ENCODE results near the gene CELF4. TPM values are rescaled to one million over a fixed set of nuclear protein-coding genes. Genes with fewer than 3 reads are reported as not detected.

Gene CELF4
- total and polyA plus RNA-seq, 10 of the 15 experiments (the other 5 are each of a cell fraction or from before 2014, with no cell fraction given), result 0.03 to 0.32 TPM; not detected in 8

- Histone ChIP-seq H3K4me3 (no peak overlapping the region), H2AFZ (ENCODE audit: control insufficient read depth, low read depth, low read length) (no peak overlapping the region), H3K4me2 (ENCODE audit: control insufficient read depth, insufficient read depth) (no peak overlapping the region), H3K4me1 (ENCODE audit: control insufficient read depth, insufficient read depth, low read length) (no peaks in the 10 kb centered on the region), H3K9me3 (replicated peaks; ENCODE audit: control insufficient read depth, insufficient read depth, low read length) (no peaks in the 10 kb centered on the region), H3K79me2 (ENCODE audit: control insufficient read depth, insufficient read depth, low read length) (no peaks in the 10 kb centered on the region), H3K36me3 (ENCODE audit: control insufficient read depth in 2 of 2, insufficient read depth in 2 of 2, low read length in 1 of 2) (no peaks in the 10 kb centered on the region), H3K27ac (ENCODE audit: control insufficient read depth, insufficient read depth) (no peak overlapping the region), H3K27me3 (replicated peaks in 1 of 2; ENCODE audit: control insufficient read depth in 2 of 2, insufficient read depth in 2 of 2, low read length in 1 of 2) (peaks cover 0 to 2% of the 10 kb centered on the region in 2 experiments; a peak in 3 of 4 replicates), H3K9ac (ENCODE audit: control insufficient read depth, insufficient read depth, low read length) (no peak overlapping the region), H4K20me1 (ENCODE audit: control insufficient read depth, insufficient read depth) (no peaks in the 10 kb centered on the region)
- CTCF ChIA-PET, result no interaction called here
- DNase-seq (ENCODE audit: low read depth, low spot score) (no peak), ATAC-seq (no peak), FAIRE-seq (no peak)
- POLR2A ChIA-PET, result no interaction called here
- intact Hi-C loops (cut with micrococcal nuclease; ENCODE audit: unreplicated experiment), result no loop called here
- TF ChIP-seq HDAC6 (IDR thresholded peaks at IDR 0.05; ENCODE audit: unreplicated experiment) (no peak), HSF1 (IDR thresholded peaks at IDR 0.05; ENCODE audit: low read depth, low read length) (no peak), CREB1 (IDR thresholded peaks at IDR 0.05; ENCODE audit: low read depth) (no peak), IRF4 (IDR thresholded peaks at IDR 0.05; ENCODE audit: low read depth, low read length) (no peak), IRF5 (IDR thresholded peaks at IDR 0.05; ENCODE audit: borderline replicate concordance) (no peak), SREBF2 (IDR thresholded peaks at IDR 0.05; ENCODE audit: low read length) (no peak), ZBTB40 (IDR thresholded peaks at IDR 0.05; ENCODE audit: borderline replicate concordance) (no peak), BCL3 (IDR thresholded peaks at IDR 0.05; ENCODE audit: borderline replicate concordance, insufficient read depth, low read depth, low read length, poor library complexity, severe bottlenecking) (no peak), NR2F1 (conservative IDR thresholded peaks at IDR 0.05) (no peak), FOS (IDR thresholded peaks at IDR 0.05; ENCODE audit: borderline replicate concordance, extremely low read depth, insufficient read length) (no peak), GATAD2B (conservative IDR thresholded peaks at IDR 0.05; ENCODE audit: low read depth) (no peak)
- SMC1A ChIA-PET (ENCODE audit: uncharacterized antibody, unreplicated experiment), result no interaction called here
- RAD21 ChIA-PET (ENCODE audit: unreplicated experiment), result no interaction called here
- BruUV-seq (replicated peaks), result no TSS peak
- in situ Hi-C loops (cut with MboI), result no loop called here
- 0% methylated on average over 1 of the region's 2 CpGs for WGBS (ENCODE audit: insufficient coverage, insufficient replicate concordance, low lambda C conversion rate, missing lambda C conversion rate)
Measured at GRCh38 chr18:37507239-37507638, 58.4 kb downstream of the CELF4 start.

All from GM12878 (cell line).